HL-60 (cell line): ENCODE results near the gene SNX27.
"Not testable (repeated sequence)": the region's sequence is repeated elsewhere in the genome, so short reads cannot be mapped to it uniquely, and the experiment has no call there.

ENCODE experiments used
- GABPA ChIP-seq: IDR thresholded peaks from 2 replicates; pipeline ENCODE4 v1.6.1; 2012; ENCODE audit warnings: low read depth
- TF ChIP-seq, protein P1 (sequence below): IDR thresholded peaks from one replicate; pipeline ENCODE4 v1.5.1; 2011; ENCODE audit warnings: low read length, control low read depth, inconsistent platforms; ENCODE audit not compliant: insufficient read depth

DNA sequence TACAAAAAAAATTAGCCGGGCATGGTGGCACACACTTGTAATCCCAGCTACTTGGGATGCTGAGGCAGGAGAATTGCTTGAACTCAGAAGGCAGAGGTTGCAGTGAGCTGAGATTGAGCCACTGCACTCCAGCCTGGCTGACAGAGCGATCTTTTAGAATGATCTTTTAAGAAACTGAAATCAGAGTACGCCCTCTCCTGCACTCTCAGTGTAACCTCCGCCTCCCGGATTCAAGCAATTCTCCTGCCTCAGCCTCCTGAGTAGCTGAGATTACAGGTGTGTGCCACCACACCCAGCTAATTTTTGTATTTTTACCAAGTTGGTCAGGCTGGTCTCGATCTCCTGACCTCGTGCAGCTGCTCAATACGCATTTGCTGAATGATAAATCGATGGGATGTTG, 122.1 kb downstream of the SNX27 start:
- TF ChIP-seq, protein P1, sequence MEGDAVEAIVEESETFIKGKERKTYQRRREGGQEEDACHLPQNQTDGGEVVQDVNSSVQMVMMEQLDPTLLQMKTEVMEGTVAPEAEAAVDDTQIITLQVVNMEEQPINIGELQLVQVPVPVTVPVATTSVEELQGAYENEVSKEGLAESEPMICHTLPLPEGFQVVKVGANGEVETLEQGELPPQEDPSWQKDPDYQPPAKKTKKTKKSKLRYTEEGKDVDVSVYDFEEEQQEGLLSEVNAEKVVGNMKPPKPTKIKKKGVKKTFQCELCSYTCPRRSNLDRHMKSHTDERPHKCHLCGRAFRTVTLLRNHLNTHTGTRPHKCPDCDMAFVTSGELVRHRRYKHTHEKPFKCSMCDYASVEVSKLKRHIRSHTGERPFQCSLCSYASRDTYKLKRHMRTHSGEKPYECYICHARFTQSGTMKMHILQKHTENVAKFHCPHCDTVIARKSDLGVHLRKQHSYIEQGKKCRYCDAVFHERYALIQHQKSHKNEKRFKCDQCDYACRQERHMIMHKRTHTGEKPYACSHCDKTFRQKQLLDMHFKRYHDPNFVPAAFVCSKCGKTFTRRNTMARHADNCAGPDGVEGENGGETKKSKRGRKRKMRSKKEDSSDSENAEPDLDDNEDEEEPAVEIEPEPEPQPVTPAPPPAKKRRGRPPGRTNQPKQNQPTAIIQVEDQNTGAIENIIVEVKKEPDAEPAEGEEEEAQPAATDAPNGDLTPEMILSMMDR, result not testable (repeated sequence)
- TF ChIP-seq GABPA, result not testable (repeated sequence)
